Measurements from ENCODE around the gene H1-8. TPM values are rescaled to one million over a fixed set of nuclear protein-coding genes. Genes with fewer than 3 reads are reported as not detected.
"Not testable (repeated sequence)": the region's sequence is repeated elsewhere in the genome, so short reads cannot be mapped to it uniquely, and the experiment has no call there.

H1-8 gene
- total RNA-seq, 1 donor from 2014 or later, result not detected

GRCh38 chr3:129531699-129532098 is 11.3 kb upstream of the H1-8 start:
- no peak for DNase-seq (ENCODE audit: extremely low read depth, low read depth, low spot score)

GRCh38 chr3:129532261-129532660 is 10.7 kb upstream of the H1-8 start:
- no peak for DNase-seq (ENCODE audit: extremely low read depth, low read depth, low spot score)

- no peak for DNase-seq (ENCODE audit: extremely low read depth, low read depth, low spot score)
These were observed 9.6 kb upstream of the H1-8 start for GRCh38 chr3:129533406-129533805.

- no peak for DNase-seq (ENCODE audit: extremely low read depth, low read depth, low spot score)
These were observed 8.4 kb upstream of the H1-8 start for GRCh38 chr3:129534428-129535027.

GRCh38 chr3:129535075-129535474 is 7.9 kb upstream of the H1-8 start:
- no peak for DNase-seq (ENCODE audit: extremely low read depth, low read depth, low spot score)

- DNase-seq (ENCODE audit: extremely low read depth, low read depth, low spot score), result no peak
These were observed 6.7 kb upstream of the H1-8 start for GRCh38 chr3:129536374-129536667.

- DNase-seq (ENCODE audit: extremely low read depth, low read depth, low spot score), result no peak
These were observed 6.2 kb upstream of the H1-8 start for GRCh38 chr3:129536804-129537203.

- DNase-seq (ENCODE audit: extremely low read depth, low read depth, low spot score), result no peak
These were observed 3.8 kb upstream of the H1-8 start for GRCh38 chr3:129539206-129539605.

- DNase-seq (ENCODE audit: extremely low read depth, low read depth, low spot score), result no peak
These were observed 2.0 kb upstream of the H1-8 start for GRCh38 chr3:129540776-129541516.

- no peak for DNase-seq (ENCODE audit: extremely low read depth, low read depth, low spot score)
These were observed 228 bp upstream of the H1-8 start for GRCh38 chr3:129542747-129543146.

- DNase-seq (ENCODE audit: extremely low read depth, low read depth, low spot score), result no peak
These were observed 1.0 kb downstream of the H1-8 start for GRCh38 chr3:129543999-129544398.

- DNase-seq (ENCODE audit: extremely low read depth, low read depth, low spot score), result not testable (repeated sequence)
These were observed 3.0 kb downstream of the H1-8 start for GRCh38 chr3:129545951-129546350.

GRCh38 chr3:129547241-129547640 is 4.3 kb downstream of the H1-8 start:
- DNase-seq (ENCODE audit: extremely low read depth, low read depth, low spot score), result no peak

GRCh38 chr3:129548104-129548965 is 5.4 kb downstream of the H1-8 start:
- DNase-seq (ENCODE audit: extremely low read depth, low read depth, low spot score), result no peak

- DNase-seq (ENCODE audit: extremely low read depth, low read depth, low spot score), result no peak
These were observed 6.2 kb downstream of the H1-8 start for GRCh38 chr3:129549006-129549800.

- DNase-seq (ENCODE audit: extremely low read depth, low read depth, low spot score), result no peak
These were observed 6.8 kb downstream of the H1-8 start for GRCh38 chr3:129549805-129550204.

GRCh38 chr3:129552287-129553050 is 9.5 kb downstream of the H1-8 start:
- no peak for DNase-seq (ENCODE audit: extremely low read depth, low read depth, low spot score)

- DNase-seq (ENCODE audit: extremely low read depth, low read depth, low spot score), result no peak
These were observed 10.2 kb downstream of the H1-8 start for GRCh38 chr3:129553171-129553570.

- DNase-seq (ENCODE audit: extremely low read depth, low read depth, low spot score), result no peak
These were observed 10.7 kb downstream of the H1-8 start for GRCh38 chr3:129553719-129554118.
